Activated CD4-positive, alpha-beta T cell treated with anti-CD3 and anti-CD28 coated beads, Interleukin-2, amount 10 ng/mL, durations not matched to agents 24 days and 14 days (primary cell): Measurements from ENCODE around the gene APP. TPM values are rescaled to one million over a fixed set of nuclear protein-coding genes. Genes with fewer than 3 reads are reported as not detected.
"Not testable (repeated sequence)": the region's sequence is repeated elsewhere in the genome, so short reads cannot be mapped to it uniquely, and the experiment has no call there.

Source experiments
- DNase-seq: peaks from one replicate; pipeline ENCODE4 v3.0.0; 2022
- H3K27ac Mint-ChIP-seq: one replicate; pipeline ENCODE4 v1.8.0; 2022; ENCODE audit warnings: mild to moderate bottlenecking, mixed read lengths
- H3K27me3 Mint-ChIP-seq: one replicate; pipeline ENCODE4 v1.8.0; 2022; ENCODE audit warnings: mixed read lengths
- H3K36me3 Mint-ChIP-seq: one replicate; pipeline ENCODE4 v1.8.0; 2022; ENCODE audit warnings: low read depth, mild to moderate bottlenecking, mixed read lengths
- H3K4me1 Mint-ChIP-seq: one replicate; pipeline ENCODE4 v1.8.0; 2021; ENCODE audit warnings: mixed read lengths
- H3K4me3 Mint-ChIP-seq: one replicate; pipeline ENCODE4 v1.8.0; 2022; ENCODE audit warnings: mild to moderate bottlenecking, moderate library complexity, mixed read lengths
- H3K9me3 Mint-ChIP-seq: one replicate; pipeline ENCODE4 v1.8.0; 2021; ENCODE audit warnings: mixed read lengths
- intact Hi-C: fragments of 100-400 bp; cut with micrococcal nuclease; formaldehyde crosslinking; loops from one replicate; pipeline ENCODE4 v1.15.1; 2023
- total RNA-seq: library from RNA; stranded (reverse); gene quantifications from 2 replicates; pipeline ENCODE4 v1.2.3, GENCODE V29; 2022

The APP gene
- total RNA-seq, 1 donor from 2014 or later: 81.3 TPM

GRCh38 chr21:26095131-26095530 lies 75.4 kb downstream of the APP start:
- Mint-ChIP-seq H3K36me3 (no peaks in the 10 kb centered on the region), H3K4me3 (no peak overlapping the region), H3K27ac (no peak overlapping the region), H3K27me3 (no peaks in the 10 kb centered on the region), H3K4me1 (no peaks in the 10 kb centered on the region), H3K9me3 (no peaks in the 10 kb centered on the region)
- DNase-seq: no peak
- intact Hi-C loops: no loop called here

GRCh38 chr21:26093122-26093521 lies 77.4 kb downstream of the APP start:
- Mint-ChIP-seq H3K27ac (no peak overlapping the region), H3K4me3 (no peak overlapping the region), H3K36me3 (peaks cover 10% of the 10 kb centered on the region), H3K9me3 (no peaks in the 10 kb centered on the region), H3K4me1 (no peaks in the 10 kb centered on the region), H3K27me3 (no peaks in the 10 kb centered on the region)
- no peak for DNase-seq
- intact Hi-C loops: no loop called here

- H3K27ac Mint-ChIP-seq: no peak overlapping the region
- H3K4me3 Mint-ChIP-seq: no peak overlapping the region
- no peaks in the 10 kb centered on the region for H3K9me3 Mint-ChIP-seq
- no peak for DNase-seq
- peaks cover 5% of the 10 kb centered on the region for H3K4me1 Mint-ChIP-seq
- intact Hi-C loops: no loop called here
- H3K27me3 Mint-ChIP-seq: no peaks in the 10 kb centered on the region
- peaks cover 16% of the 10 kb centered on the region for H3K36me3 Mint-ChIP-seq
Measured at GRCh38 chr21:26091480-26092018, 79.0 kb downstream of the APP start.

GRCh38 chr21:26089730-26090129 lies 80.8 kb downstream of the APP start:
- DNase-seq: no peak
- intact Hi-C loops: no loop called here
- peaks cover 17% of the 10 kb centered on the region for H3K36me3 Mint-ChIP-seq
- no peaks in the 10 kb centered on the region for H3K27me3 Mint-ChIP-seq
- peaks cover 5% of the 10 kb centered on the region for H3K9me3 Mint-ChIP-seq
- H3K4me1 Mint-ChIP-seq: peaks cover 5% of the 10 kb centered on the region
- no peak overlapping the region for H3K27ac Mint-ChIP-seq
- no peak overlapping the region for H3K4me3 Mint-ChIP-seq

GRCh38 chr21:26087223-26087918 lies 83.2 kb downstream of the APP start:
- no peak overlapping the region for H3K4me3 Mint-ChIP-seq
- peaks cover 17% of the 10 kb centered on the region for H3K36me3 Mint-ChIP-seq
- H3K4me1 Mint-ChIP-seq: peaks cover 8% of the 10 kb centered on the region
- H3K9me3 Mint-ChIP-seq: peaks cover 5% of the 10 kb centered on the region
- DNase-seq: no peak
- H3K27me3 Mint-ChIP-seq: no peaks in the 10 kb centered on the region
- no peak overlapping the region for H3K27ac Mint-ChIP-seq
- intact Hi-C loops: no loop called here

- intact Hi-C loops: no loop called here
- no peak overlapping the region for H3K4me3 Mint-ChIP-seq
Measured at GRCh38 chr21:26085882-26086281, 84.7 kb downstream of the APP start.

GRCh38 chr21:26085127-26085526 lies 85.4 kb downstream of the APP start:
- intact Hi-C loops: no loop called here
- H3K4me3 Mint-ChIP-seq: no peak overlapping the region
- DNase-seq: no peak
- H3K9me3 Mint-ChIP-seq: peaks cover 5% of the 10 kb centered on the region
- no peaks in the 10 kb centered on the region for H3K27me3 Mint-ChIP-seq
- peaks cover 8% of the 10 kb centered on the region for H3K4me1 Mint-ChIP-seq
- H3K27ac Mint-ChIP-seq: no peak overlapping the region
- peaks cover 17% of the 10 kb centered on the region for H3K36me3 Mint-ChIP-seq

More at GRCh38 chr21:26085882-26086281, 84.7 kb downstream of the APP start:
- H3K27ac Mint-ChIP-seq: no peak overlapping the region
- H3K9me3 Mint-ChIP-seq: peaks cover 5% of the 10 kb centered on the region
- H3K27me3 Mint-ChIP-seq: no peaks in the 10 kb centered on the region
- no peak for DNase-seq
- H3K36me3 Mint-ChIP-seq: peaks cover 17% of the 10 kb centered on the region
- H3K4me1 Mint-ChIP-seq: peaks cover 8% of the 10 kb centered on the region

- Mint-ChIP-seq H3K9me3 (peaks cover 5% of the 10 kb centered on the region), H3K27me3 (no peaks in the 10 kb centered on the region), H3K27ac (no peak overlapping the region), H3K4me1 (peaks cover 8% of the 10 kb centered on the region), H3K4me3 (no peak overlapping the region), H3K36me3 (peaks cover 5% of the 10 kb centered on the region)
- no peak for DNase-seq
- intact Hi-C loops: no loop called here
Measured at GRCh38 chr21:26082549-26082948, 88.0 kb downstream of the APP start.

- intact Hi-C loops, H3K27me3 Mint-ChIP-seq, DNase-seq, H3K27ac Mint-ChIP-seq, H3K36me3 Mint-ChIP-seq, H3K4me1 Mint-ChIP-seq, H3K4me3 Mint-ChIP-seq, H3K9me3 Mint-ChIP-seq: not testable (repeated sequence)
Measured at GRCh38 chr21:26081175-26081760, 89.3 kb downstream of the APP start.

GRCh38 chr21:26080211-26080610 lies 90.4 kb downstream of the APP start:
- Mint-ChIP-seq H3K27ac (no peak overlapping the region), H3K9me3 (peaks cover 2% of the 10 kb centered on the region), H3K4me1 (peaks cover 3% of the 10 kb centered on the region), H3K27me3 (no peaks in the 10 kb centered on the region), H3K4me3 (no peak overlapping the region), H3K36me3 (no peaks in the 10 kb centered on the region)
- no peak for DNase-seq
- intact Hi-C loops: no loop called here

GRCh38 chr21:26079366-26079765 lies 91.2 kb downstream of the APP start:
- Mint-ChIP-seq H3K9me3 (no peaks in the 10 kb centered on the region), H3K36me3 (no peaks in the 10 kb centered on the region), H3K4me1 (peaks cover 3% of the 10 kb centered on the region), H3K27me3 (no peaks in the 10 kb centered on the region), H3K4me3 (no peak overlapping the region), H3K27ac (no peak overlapping the region)
- no peak for DNase-seq
- intact Hi-C loops: no loop called here

- DNase-seq: no peak
- no peak overlapping the region for H3K27ac Mint-ChIP-seq
- no peaks in the 10 kb centered on the region for H3K27me3 Mint-ChIP-seq
- no peaks in the 10 kb centered on the region for H3K4me1 Mint-ChIP-seq
- intact Hi-C loops: no loop called here
- H3K4me3 Mint-ChIP-seq: no peak overlapping the region
- no peaks in the 10 kb centered on the region for H3K9me3 Mint-ChIP-seq
- no peaks in the 10 kb centered on the region for H3K36me3 Mint-ChIP-seq
Measured at GRCh38 chr21:26077521-26077920, 93.0 kb downstream of the APP start.

- no peaks in the 10 kb centered on the region for H3K27me3 Mint-ChIP-seq
- H3K9me3 Mint-ChIP-seq: no peaks in the 10 kb centered on the region
- intact Hi-C loops: no loop called here
- H3K4me3 Mint-ChIP-seq: no peak overlapping the region
- H3K27ac Mint-ChIP-seq: no peak overlapping the region
- peaks cover 33% of the 10 kb centered on the region for H3K4me1 Mint-ChIP-seq
- no peaks in the 10 kb centered on the region for H3K36me3 Mint-ChIP-seq
- DNase-seq: no peak
Measured at GRCh38 chr21:26072666-26073615, 97.6 kb downstream of the APP start.
